HG03342 (cell line): ENCODE measurements around the gene BBOX1.
"Not testable (repeated sequence)": the region's sequence is repeated elsewhere in the genome, so short reads cannot be mapped to it uniquely, and the experiment has no call there.

Experiments
- ATAC-seq: cut with Tn5 transposase; IDR thresholded peaks from one replicate; pipeline ENCODE4 v1.9.1; 2021; ENCODE audit warnings: mild to moderate bottlenecking, moderate library complexity; ENCODE audit not compliant: unreplicated experiment

Gene BBOX1

DNA sequence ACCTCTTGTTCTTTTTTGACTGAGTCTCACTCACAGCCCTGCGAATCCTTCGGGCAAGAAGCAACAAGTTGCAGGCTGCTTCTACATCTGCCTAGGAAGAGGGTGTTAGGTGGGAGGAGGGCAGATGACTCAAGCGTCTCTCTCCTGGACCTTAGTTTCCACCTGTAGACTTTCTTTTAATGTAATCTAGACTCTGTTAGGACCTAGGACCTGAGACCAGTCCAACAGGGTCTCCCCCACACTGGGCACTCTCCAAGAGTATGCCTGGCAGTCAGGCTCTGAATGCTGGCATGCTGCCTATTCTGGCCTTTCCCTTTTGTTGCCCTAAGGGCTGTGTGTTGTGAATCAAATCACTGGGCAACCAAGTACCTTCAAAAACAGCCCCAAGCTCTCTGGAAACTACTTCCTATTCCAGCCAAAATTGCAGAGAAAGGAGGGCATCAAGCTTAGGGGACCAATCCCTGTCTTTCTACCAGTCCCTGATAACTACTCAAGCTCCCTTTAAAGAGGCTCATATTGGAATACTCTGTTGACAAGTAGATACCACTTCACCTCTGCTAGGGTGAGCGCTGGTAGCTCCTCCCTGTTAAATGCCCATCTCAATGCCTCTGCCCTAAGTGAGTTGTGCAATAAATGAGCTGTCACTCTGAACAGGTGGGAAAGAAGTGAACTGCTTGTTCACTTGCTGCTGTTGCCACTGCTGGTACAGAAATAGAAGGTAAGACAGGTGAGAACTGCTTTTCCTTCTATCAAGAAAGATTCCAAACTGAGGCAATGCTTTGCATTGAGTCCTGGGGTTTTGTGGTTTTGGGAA lies at the start of gene BBOX1:
Gene BBOX1, plus strand, starts transcription at position 514 of the 814 bp plus-strand sequence. CDS start 14,616 bp downstream, outside the sequence.
- no peak for ATAC-seq

DNA sequence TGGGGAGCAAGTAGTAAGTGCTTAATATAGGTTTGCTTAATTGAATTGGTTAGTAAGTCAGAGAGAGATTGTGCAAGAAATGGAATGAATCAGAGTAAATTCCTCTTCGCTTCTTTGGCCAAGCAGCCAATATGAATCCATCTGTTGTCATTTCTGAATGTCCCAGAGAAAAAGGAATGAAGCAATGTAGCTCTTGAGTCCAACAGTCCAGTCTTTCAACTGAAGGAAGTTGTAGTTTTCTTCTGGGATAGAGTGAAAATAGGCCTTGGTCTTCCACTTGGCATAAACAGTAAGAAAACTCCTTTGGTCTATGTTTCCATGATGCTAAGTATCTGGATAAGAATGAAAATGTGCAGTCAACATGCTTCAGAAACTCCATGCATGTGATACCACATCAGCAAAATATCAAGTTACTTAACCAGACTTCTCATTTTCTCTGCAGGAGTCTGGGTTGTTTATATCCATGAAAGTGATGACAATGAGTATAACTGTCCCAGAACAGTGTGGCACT lies 48.5 kb upstream of the BBOX1 start:
- no peak for ATAC-seq

GRCh38 chr11:26993965-26994457 lies 46.6 kb upstream of the BBOX1 start, which contains the start of gene FIBIN:
Gene FIBIN, plus strand, starts transcription at chr11:26994112. Its CDS starts 415 bp downstream, at chr11:26994527.
- no peak for ATAC-seq

GRCh38 chr11:26994631-26995095 lies 46.0 kb upstream of the BBOX1 start:
- ATAC-seq, result no peak

- ATAC-seq, result no peak
Measured at GRCh38 chr11:26995701-26996460, 44.7 kb upstream of the BBOX1 start.

DNA sequence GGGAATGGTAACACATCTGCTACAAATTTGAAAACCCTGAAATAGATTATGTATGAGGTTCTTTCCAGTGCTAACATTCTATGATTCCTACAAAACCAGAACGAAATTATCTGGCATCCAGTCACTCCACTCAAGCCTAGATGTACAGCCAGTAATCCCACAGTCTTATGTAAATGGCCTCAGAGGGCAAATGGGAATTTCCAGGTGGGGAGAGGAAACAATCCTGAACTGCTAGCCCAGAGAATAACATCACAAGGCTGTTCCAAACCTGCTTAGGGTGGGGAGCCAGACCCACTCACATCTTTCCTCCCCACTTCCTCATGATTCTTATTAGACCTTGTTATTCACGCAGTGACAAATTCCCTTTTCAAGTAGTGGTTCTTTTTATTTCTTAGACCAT lies 43.2 kb upstream of the BBOX1 start:
- no peak for ATAC-seq

DNA sequence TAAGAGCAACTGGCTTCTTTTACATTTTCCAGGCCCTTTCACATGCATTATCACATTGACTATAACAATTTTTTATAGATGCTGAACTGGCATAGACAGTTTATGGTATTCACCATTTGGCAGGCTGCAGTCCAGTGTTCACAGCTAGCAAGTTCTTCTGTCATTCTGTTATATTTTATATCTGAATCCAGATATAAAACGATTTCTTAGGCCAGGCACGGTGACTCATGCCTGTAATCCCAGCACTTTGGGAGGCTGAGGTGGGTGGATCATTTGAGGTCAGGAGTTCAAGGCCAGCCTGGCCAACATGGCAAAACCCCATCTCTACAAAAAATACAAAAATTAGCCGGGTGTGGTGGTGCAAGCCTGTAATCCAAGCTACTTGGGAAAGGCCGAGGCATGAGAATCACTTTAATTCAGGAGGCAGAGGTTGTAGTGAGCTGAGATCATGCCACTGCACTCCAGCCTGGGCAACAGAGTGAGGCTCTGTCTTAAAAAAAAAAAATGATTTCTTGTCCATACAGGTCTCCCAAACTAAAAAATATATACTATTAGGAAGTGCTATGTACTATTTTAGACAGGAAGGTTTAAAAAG lies 39.4 kb upstream of the BBOX1 start:
- ATAC-seq, result not testable (repeated sequence)

- no peak for ATAC-seq
Measured at GRCh38 chr11:27002431-27002830, 38.2 kb upstream of the BBOX1 start.

GRCh38 chr11:27002838-27003237 lies 37.8 kb upstream of the BBOX1 start:
- no peak for ATAC-seq

DNA sequence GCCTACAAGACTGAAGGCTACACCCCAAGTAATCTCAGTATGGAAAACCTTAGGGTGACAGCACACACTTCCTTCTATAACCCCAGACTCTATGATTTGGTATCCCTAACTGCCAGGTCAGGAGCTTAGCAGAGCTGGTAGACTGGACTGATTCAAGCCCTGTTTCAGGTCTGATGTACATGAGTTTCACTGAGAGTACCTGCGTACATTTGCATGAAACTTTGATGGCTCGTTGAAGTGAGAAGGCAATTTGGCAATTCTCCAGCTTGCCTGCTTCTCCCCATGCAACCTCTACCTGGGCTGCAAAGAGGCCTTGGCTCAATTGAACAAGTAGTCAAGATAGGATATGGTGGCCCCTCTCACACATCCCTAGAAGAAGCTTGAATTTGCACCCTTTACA lies 36.5 kb upstream of the BBOX1 start:
- no peak for ATAC-seq

DNA sequence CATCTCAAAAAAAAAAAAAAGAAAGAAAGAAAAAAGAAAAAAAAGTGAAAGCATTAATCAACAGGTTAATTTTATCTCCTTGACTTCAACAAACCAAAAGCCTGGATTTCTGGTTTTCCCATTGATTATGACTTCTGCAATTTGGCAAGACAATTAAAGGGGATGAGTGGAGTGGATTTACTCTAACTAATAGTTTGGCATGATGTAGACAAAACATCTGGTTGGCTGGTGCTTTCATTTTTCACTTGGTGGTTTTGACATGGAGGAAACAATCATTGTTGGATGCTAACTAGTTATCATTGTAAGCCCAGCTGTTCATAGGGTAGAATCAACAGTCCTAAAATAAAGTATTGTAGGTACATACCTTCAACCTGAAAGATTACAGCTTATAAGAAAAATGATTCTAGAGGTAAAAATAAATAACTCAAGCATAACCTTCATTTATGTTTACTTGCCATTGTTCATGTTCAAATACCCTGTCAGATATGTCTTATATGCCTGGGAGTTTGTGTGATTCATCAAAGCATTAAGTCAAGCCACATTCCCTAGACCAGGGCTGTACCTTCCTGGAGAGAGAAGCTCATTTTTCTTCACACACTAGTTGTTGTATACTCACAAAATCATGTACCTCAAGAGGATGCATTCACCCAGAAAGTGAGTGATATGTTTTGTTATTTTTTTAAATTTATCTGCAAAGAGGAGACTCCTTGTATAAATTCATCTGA lies 31.6 kb upstream of the BBOX1 start:
- ATAC-seq, result no peak

- no peak for ATAC-seq
Measured at GRCh38 chr11:27011560-27012233, 28.9 kb upstream of the BBOX1 start.

- ATAC-seq, result no peak
Measured at GRCh38 chr11:27012234-27012921, 28.2 kb upstream of the BBOX1 start.

DNA sequence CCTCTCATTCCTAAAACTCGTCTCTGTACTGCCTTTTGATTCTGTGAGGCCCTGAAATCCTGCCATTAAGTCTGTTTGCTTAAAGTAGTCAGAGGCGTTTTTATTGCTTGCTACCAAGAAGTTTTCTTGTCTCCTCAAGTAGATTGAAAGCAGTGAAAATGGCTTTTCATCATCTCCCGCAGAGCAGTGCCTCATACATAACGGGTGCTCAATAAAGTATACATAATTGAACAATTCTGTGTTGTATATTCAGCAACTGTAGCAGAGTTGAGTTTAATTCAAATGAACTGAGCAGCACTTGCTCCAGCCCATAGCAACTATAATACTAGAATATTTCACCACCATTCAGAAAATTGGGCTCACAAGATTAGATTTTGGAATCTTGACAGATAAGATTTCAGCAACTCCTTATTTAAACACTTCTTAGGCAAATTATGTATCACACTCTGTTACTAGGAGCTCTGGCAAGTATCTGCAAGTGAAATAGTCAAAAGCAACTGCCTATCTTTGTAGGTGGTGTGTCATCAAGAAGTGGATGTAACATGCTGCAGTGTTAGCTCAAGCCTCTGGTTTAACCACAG lies 26.7 kb upstream of the BBOX1 start:
- no peak for ATAC-seq

DNA sequence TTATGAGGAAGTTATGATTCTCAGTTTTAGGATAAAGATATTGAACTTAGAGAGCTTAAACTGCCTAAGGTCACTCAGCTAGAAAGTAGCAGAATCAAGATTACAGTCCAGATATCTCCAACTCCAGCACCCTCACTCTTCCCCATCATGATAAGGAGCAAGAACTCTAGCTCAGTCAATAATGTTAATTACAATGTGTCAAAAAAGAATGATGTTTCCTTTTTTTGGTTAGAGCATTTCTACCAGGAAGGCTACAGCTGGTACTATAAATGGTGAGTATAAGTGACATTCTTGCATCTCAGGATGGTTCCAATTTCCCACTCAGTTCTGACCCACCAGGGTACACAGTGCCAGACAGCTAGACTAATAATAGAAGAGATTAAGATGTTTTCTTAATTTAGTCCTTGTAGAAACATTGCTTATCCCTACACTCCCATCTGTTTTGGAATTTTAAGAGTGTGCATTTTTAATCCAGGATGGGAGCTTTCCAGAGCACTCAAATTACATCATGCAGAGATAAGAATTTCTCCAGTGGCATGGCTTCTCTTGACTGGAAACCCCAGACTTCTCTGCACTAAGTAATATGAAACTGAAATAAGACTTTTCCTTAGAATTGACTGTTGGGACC lies 21.6 kb upstream of the BBOX1 start:
- no peak for ATAC-seq

- no peak for ATAC-seq
Measured at GRCh38 chr11:27020751-27021150, 19.9 kb upstream of the BBOX1 start.

GRCh38 chr11:27022659-27023251 lies 17.9 kb upstream of the BBOX1 start:
- ATAC-seq, result no peak

DNA sequence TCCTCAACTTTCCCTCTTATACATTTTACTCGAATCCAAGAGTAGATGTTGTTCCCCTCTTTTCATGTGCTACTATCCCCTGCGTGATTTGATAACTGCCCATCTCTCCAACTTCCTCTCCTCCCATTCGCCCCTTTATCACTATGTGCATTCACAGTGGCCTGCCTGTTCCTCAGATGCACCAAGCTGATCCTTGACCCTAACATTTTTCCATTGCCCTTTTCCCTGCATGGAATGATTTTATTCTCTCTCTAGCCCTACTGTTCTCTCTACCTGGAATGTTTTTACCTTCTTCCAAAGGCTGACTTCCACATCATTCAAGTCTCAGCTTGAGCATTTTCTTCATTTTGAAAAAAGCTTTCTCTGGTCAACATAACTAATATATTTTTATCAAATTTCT lies 15.8 kb upstream of the BBOX1 start:
- no peak for ATAC-seq
